ENCODE measurements around the gene GRIK4. TPM values are rescaled to one million over a fixed set of nuclear protein-coding genes. Genes with fewer than 3 reads are reported as not detected.

Gene GRIK4
- polyA plus RNA-seq, 1 of the 3 experiments (the other 2 are of a cell fraction) = 0.03 TPM

GRCh38 chr11:120499088-120499487 is 12.5 kb upstream of the GRIK4 start:
- Histone ChIP-seq H3K27ac (ENCODE audit: low read depth in 2 of 2, low read length in 1 of 2) (no peak overlapping the region), H3K4me3 (ENCODE audit: low read depth in 2 of 2, low read length in 1 of 2) (no peak overlapping the region), H3K9me2 (no peaks in the 10 kb centered on the region), H3K9me3 (no peaks in the 10 kb centered on the region), H3K79me2 (ENCODE audit: insufficient read depth) (no peaks in the 10 kb centered on the region), H3F3A (replicated peaks; ENCODE audit: insufficient read depth) (peaks cover 5% of the 10 kb centered on the region), H3K36me3 (replicated peaks in 1 of 2; ENCODE audit: control insufficient read depth in 1 of 2, insufficient read depth in 2 of 2, low read length in 1 of 2) (peaks cover 0 to 2% of the 10 kb centered on the region in 2 experiments), H3K4me2 (no peak overlapping the region), H3K4me1 (ENCODE audit: control insufficient read depth in 1 of 2, insufficient read depth in 2 of 2, low read depth in 1 of 2, low read length in 1 of 2) (no peaks in the 10 kb centered on the region), H3K27me3 (ENCODE audit: insufficient read depth) (no peaks in the 10 kb centered on the region), H4K20me1 (ENCODE audit: insufficient read depth) (no peaks in the 10 kb centered on the region), H2AFZ (ENCODE audit: low read depth) (no peak overlapping the region), H3K9ac (no peak overlapping the region)
- no peak for DNase-seq
- TF ChIP-seq NFIC (IDR thresholded peaks at IDR 0.05; ENCODE audit: borderline replicate concordance) = no peak
- no peak for TF ChIP-seq FOXM1 (IDR thresholded peaks at IDR 0.05; ENCODE audit: low read depth)
- no peak for TF ChIP-seq EP300 (IDR thresholded peaks at IDR 0.05; ENCODE audit: borderline replicate concordance in 1 of 2, low read depth in 1 of 2, low read length in 1 of 2)
- no peak for TF ChIP-seq EZH2phosphoT487 (IDR thresholded peaks at IDR 0.05; ENCODE audit: borderline replicate concordance, low read depth)
- POLR2A ChIA-PET = no interaction called here
- CTCF ChIA-PET = interaction anchor here (0.7 to 1.4 kb wide), 4 partner anchors 10 to 696 kb away, joined by 3 to 4 read pairs (median 3); no protein-coding TSS in a partner anchor
- WGBS (ENCODE audit: low lambda C conversion rate) = 96% methylated on average over 8 of the region's 8 CpGs

GRCh38 chr11:120499859-120500258 is 11.7 kb upstream of the GRIK4 start:
- no peak overlapping the region for H3K4me2 ChIP-seq
- H3K4me3 ChIP-seq (ENCODE audit: low read depth in 2 of 2, low read length in 1 of 2) = no peak overlapping the region
- H3K9me3 ChIP-seq = no peaks in the 10 kb centered on the region
- H3K36me3 ChIP-seq (replicated peaks in 1 of 2; ENCODE audit: control insufficient read depth in 1 of 2, insufficient read depth in 2 of 2, low read length in 1 of 2) = peaks cover 0 to 2% of the 10 kb centered on the region in 2 experiments
- WGBS (ENCODE audit: low lambda C conversion rate) = 70% methylated on average over 5 of the region's 5 CpGs
- H3K79me2 ChIP-seq (ENCODE audit: insufficient read depth) = no peaks in the 10 kb centered on the region
- ChIA-PET POLR2A (interaction anchor here (0.6 kb wide), 1 partner anchor 8 kb away, joined by 3 read pairs; no protein-coding TSS in a partner anchor), CTCF (interaction anchor here (0.7 to 4.6 kb wide), 5 partner anchors 10 to 695 kb away, joined by 3 to 42 read pairs (median 4); partner anchors contain the start of gene GRIK4)
- no peak for DNase-seq
- no peak overlapping the region for H3K27ac ChIP-seq (ENCODE audit: low read depth in 2 of 2, low read length in 1 of 2)
- H3K9me2 ChIP-seq = no peaks in the 10 kb centered on the region
- TF ChIP-seq CTCF (IDR thresholded peaks at IDR 0.05) = no peak
- TF ChIP-seq IRF3 (IDR thresholded peaks at IDR 0.05; ENCODE audit: low read depth, low read length) = no peak
- no peak for TF ChIP-seq POLR2AphosphoS5 (IDR thresholded peaks at IDR 0.05; ENCODE audit: low read depth, low read length)
- no peak for TF ChIP-seq PBX3 (IDR thresholded peaks at IDR 0.05)
- no peak overlapping the region for H3K9ac ChIP-seq
- H3F3A ChIP-seq (replicated peaks; ENCODE audit: insufficient read depth) = peaks cover 5% of the 10 kb centered on the region
- no peaks in the 10 kb centered on the region for H3K4me1 ChIP-seq (ENCODE audit: control insufficient read depth in 1 of 2, insufficient read depth in 2 of 2, low read depth in 1 of 2, low read length in 1 of 2)
- H4K20me1 ChIP-seq (ENCODE audit: insufficient read depth) = no peaks in the 10 kb centered on the region
- H3K27me3 ChIP-seq (ENCODE audit: insufficient read depth) = no peaks in the 10 kb centered on the region
- H2AFZ ChIP-seq (ENCODE audit: low read depth) = no peak overlapping the region

Data from SK-N-SH (cell line).